ENCODE data around the gene DLG3. TPM values are rescaled to one million over a fixed set of nuclear protein-coding genes. Genes with fewer than 3 reads are reported as not detected.
"Not testable (repeated sequence)": the region's sequence is repeated elsewhere in the genome, so short reads cannot be mapped to it uniquely, and the experiment has no call there.

The DLG3 gene
- 10 to 100 TPM; 12.4 to 14.2 TPM for total RNA-seq
- polyA plus RNA-seq = 10 to 100 TPM in 1 of 2 donors, 1 to 10 TPM in 1; 5.3 to 11.6 TPM

DNA sequence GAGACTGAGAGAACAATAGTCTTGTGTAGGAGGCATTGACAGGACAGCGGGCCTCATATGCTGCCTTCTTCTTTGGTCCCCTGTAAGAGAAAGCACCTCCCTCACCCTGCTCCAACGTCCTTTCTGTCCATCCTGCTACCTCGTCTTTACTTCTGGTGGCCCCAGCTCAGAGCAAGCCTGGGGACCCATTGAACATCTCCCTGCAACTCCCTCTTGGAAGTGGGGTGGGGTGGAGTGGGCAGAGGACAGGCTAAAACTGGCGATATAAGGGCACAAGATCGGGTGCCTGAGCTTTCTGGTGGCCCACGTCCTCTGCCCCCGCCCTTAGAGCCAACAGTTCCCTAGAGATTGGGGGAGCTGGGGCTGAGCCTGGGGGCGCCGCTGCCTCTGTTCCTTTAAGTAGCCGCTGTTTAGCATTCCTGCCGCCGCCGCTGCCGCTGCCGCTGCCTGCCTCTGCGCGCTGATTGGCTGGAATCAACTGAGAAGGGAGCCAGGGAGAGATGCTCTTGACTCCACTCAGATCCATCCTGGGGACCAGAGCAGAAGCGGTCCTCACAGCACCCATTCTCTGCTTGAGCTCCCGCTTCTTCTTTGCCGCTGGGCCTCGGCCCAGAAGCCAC is at the start of gene DLG3:
Gene DLG3, plus strand, starts transcription at position 510 of the 620 bp plus-strand sequence. CDS start 367 bp downstream, outside the sequence.
- CTCF ChIA-PET (ENCODE audit: partially characterized antibody) = interaction anchor here (1.0 to 3.1 kb wide), 4 partner anchors 8 to 11 kb away, joined by 5 to 11 read pairs (median 5); no protein-coding TSS in a partner anchor
- H3K27me3 ChIP-seq (ENCODE audit: insufficient read depth, low read length) = peaks cover 4% of the 10 kb centered on the region
- POLR2A ChIA-PET (ENCODE audit: partially characterized antibody) = interaction anchor here (1.4 to 2.6 kb wide), 2 partner anchors 10 to 12 kb away, joined by 4 to 19 read pairs; no protein-coding TSS in a partner anchor
- H3K4me3 ChIP-seq (ENCODE audit: low read length in 2 of 2) = no peak within 1 kb of the TSS
- no peaks in the 10 kb centered on the region for H3K9me3 ChIP-seq (ENCODE audit: control insufficient read depth in 1 of 2, low read length in 2 of 2)
- H3K4me1 ChIP-seq (ENCODE audit: insufficient read depth, low read length) = no peaks in the 10 kb centered on the region
- peaks cover 0 to 1% (median under 1%) of the 10 kb centered on the region in 4 donors for H3K4me1 Mint-ChIP-seq
- H3K27ac ChIP-seq (ENCODE audit: low read depth, low read length) = no peak within 1 kb of the TSS
- H3K36me3 ChIP-seq (ENCODE audit: insufficient read depth, low read length) = no peaks in the 10 kb centered on the region
- no peaks in the 10 kb centered on the region for H3K9me3 Mint-ChIP-seq
- no peaks in the 10 kb centered on the region for H3K36me3 Mint-ChIP-seq
- peaks cover 15 to 21% of the 10 kb centered on the region in 2 donors for H3K27me3 Mint-ChIP-seq
- no peak for DNase-seq
- H3K27ac Mint-ChIP-seq = peak within 1 kb of the TSS in 1 of 7 donors; percentile 63
- intact Hi-C loops (cut with micrococcal nuclease) = no loop called here
- H3K4me3 Mint-ChIP-seq = peak within 1 kb of the TSS; percentile 64 to 84 (median 76)

DNA sequence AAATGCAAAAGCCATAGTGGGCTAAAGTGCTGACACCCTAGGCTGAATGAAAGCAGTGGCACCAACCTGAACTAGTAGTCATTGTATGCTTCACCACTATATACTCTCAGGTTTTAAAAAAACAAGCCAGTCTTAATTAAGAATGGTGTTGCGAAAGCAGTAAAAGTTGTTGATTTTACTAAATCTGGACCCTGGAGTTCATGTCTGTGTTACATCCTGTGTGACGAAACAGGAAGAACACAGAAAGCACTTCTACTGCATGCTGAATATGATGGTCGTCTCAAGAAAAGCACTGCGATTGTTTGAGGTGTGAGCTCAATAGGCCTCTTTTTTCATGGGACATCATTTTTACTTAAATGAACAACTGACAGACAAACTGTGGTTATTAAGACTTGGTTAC is 45.7 kb upstream of the DLG3 start:
- H3K4me3 ChIP-seq (ENCODE audit: low read length in 2 of 2) = no peak overlapping the region
- H3K36me3 ChIP-seq (ENCODE audit: insufficient read depth, low read length) = no peaks in the 10 kb centered on the region
- peaks cover 0 to 10% (median 5%) of the 10 kb centered on the region in 4 donors for H3K4me1 Mint-ChIP-seq
- peak overlapping the region in 6 of 8 donors; percentile 26 to 65 (median 53) for H3K4me3 Mint-ChIP-seq
- H3K9me3 ChIP-seq (ENCODE audit: control insufficient read depth in 1 of 2, low read length in 2 of 2) = no peaks in the 10 kb centered on the region
- H3K4me1 ChIP-seq (ENCODE audit: insufficient read depth, low read length) = peaks cover 7% of the 10 kb centered on the region
- peak; percentile 45 to 59 (median 50) for DNase-seq
- POLR2A ChIA-PET (ENCODE audit: partially characterized antibody) = interaction anchor here (1.1 to 1.5 kb wide), 4 partner anchors 13 to 1570 kb away, joined by 3 to 7 read pairs (median 4); partner anchors contain the start of gene EFNB1
- H3K27me3 ChIP-seq (ENCODE audit: insufficient read depth, low read length) = no peaks in the 10 kb centered on the region
- CTCF ChIA-PET (ENCODE audit: partially characterized antibody) = interaction anchor here (1.0 kb wide), 1 partner anchor 34 kb away, joined by 4 read pairs; no protein-coding TSS in a partner anchor
- H3K36me3 Mint-ChIP-seq = no peaks in the 10 kb centered on the region
- no peak overlapping the region for H3K27ac ChIP-seq (ENCODE audit: low read depth, low read length)
- intact Hi-C loops (cut with micrococcal nuclease) = loop anchor here (2.0 kb wide), 1 partner anchor 36 kb away; no protein-coding TSS in a partner anchor
- peak overlapping the region; percentile 81 to 97 (median 95) for H3K27ac Mint-ChIP-seq
- H3K27me3 Mint-ChIP-seq = no peaks in the 10 kb centered on the region
- H3K9me3 Mint-ChIP-seq = no peaks in the 10 kb centered on the region

DNA sequence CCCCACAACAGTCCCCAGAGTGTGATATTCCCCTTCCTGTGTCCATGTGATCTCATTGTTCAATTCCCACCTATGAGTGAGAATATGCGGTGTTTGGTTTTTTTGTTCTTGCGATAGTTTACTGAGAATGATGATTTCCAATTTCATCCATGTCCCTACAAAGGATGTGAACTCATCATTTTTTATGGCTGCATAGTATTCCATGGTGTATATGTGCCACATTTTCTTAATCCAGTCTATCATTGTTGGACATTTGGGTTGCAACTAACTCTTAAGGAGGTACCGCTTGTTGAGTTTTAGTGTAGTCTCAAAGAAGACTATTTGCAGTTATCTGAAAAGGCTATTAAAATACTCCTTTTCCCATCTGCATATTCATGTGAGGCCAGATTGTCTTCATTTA is 44.5 kb upstream of the DLG3 start:
- H3K27ac Mint-ChIP-seq, DNase-seq, H3K36me3 Mint-ChIP-seq: not testable (repeated sequence)

DNA sequence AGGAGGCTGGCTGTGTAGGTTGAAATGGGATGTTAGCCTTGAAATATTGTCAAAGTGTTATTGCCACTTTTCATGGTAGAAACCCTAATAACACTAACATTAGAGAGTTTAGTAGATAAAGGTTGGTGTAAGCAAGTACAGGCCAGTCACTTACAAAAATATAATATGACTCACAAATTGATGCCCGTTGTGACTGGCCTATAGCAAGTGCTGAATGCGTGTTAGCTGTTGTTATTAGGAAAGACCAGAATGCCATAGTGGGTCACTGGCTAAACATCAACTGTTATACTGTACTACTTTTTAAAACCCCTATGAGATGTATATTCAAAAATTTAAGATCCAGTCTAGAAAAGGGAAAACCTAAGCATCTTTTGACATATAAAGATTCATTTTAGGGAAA is 41.9 kb upstream of the DLG3 start:
- Histone ChIP-seq H3K27me3 (ENCODE audit: insufficient read depth, low read length) (no peaks in the 10 kb centered on the region), H3K4me1 (ENCODE audit: insufficient read depth, low read length) (peaks cover 7% of the 10 kb centered on the region), H3K27ac (ENCODE audit: low read depth, low read length) (no peak overlapping the region), H3K9me3 (ENCODE audit: control insufficient read depth in 1 of 2, low read length in 2 of 2) (no peaks in the 10 kb centered on the region), H3K36me3 (ENCODE audit: insufficient read depth, low read length) (no peaks in the 10 kb centered on the region), H3K4me3 (ENCODE audit: low read length in 2 of 2) (no peak overlapping the region)
- Mint-ChIP-seq H3K27me3 (no peaks in the 10 kb centered on the region), H3K4me3 (no peak overlapping the region), H3K36me3 (no peaks in the 10 kb centered on the region), H3K4me1 (peaks cover 0 to 10% (median 5%) of the 10 kb centered on the region in 4 donors), H3K9me3 (no peaks in the 10 kb centered on the region), H3K27ac (no peak overlapping the region)
- ChIA-PET POLR2A (ENCODE audit: partially characterized antibody) (no interaction called here), CTCF (ENCODE audit: partially characterized antibody) (interaction anchor here (1.6 kb wide), 1 partner anchor 30 kb away, joined by 3 read pairs; no protein-coding TSS in a partner anchor)
- no peak for DNase-seq
- intact Hi-C loops (cut with micrococcal nuclease) = no loop called here

More for the DNA sequence above, 44.5 kb upstream of the DLG3 start:
- intact Hi-C loops (cut with micrococcal nuclease); H3K27me3 Mint-ChIP-seq; CTCF ChIA-PET (ENCODE audit: partially characterized antibody); H3K27ac ChIP-seq (ENCODE audit: low read depth, low read length); H3K27me3 ChIP-seq (ENCODE audit: insufficient read depth, low read length); H3K36me3 ChIP-seq (ENCODE audit: insufficient read depth, low read length); H3K9me3 ChIP-seq (ENCODE audit: control insufficient read depth in 1 of 2, low read length in 2 of 2); H3K4me3 Mint-ChIP-seq; H3K4me3 ChIP-seq (ENCODE audit: low read length in 2 of 2); H3K9me3 Mint-ChIP-seq; POLR2A ChIA-PET (ENCODE audit: partially characterized antibody); H3K4me1 ChIP-seq (ENCODE audit: insufficient read depth, low read length); H3K4me1 Mint-ChIP-seq: not testable (repeated sequence)

DNA sequence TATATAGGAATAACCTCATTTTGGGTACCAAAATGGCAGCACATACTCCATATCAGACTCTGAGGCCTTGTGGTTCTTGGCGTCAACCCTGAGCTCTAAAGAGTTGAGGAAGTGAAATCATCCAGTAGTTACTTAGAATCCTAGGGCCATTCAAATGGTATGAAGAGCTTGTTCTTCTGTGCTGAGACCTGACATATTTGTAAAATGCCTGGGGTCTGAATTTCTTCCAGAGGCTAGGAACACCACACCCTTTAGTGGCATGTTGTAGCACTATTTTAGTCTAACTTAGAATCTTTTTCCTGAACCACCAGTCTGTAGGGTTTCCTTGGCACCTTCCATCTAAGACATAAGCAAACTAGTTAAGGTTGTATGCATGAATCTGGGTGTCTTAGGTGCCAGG is 39.6 kb upstream of the DLG3 start:
- POLR2A ChIA-PET (ENCODE audit: partially characterized antibody) = no interaction called here
- no peaks in the 10 kb centered on the region for H3K36me3 Mint-ChIP-seq
- no peak for DNase-seq
- no peak overlapping the region for H3K27ac Mint-ChIP-seq
- H3K27ac ChIP-seq (ENCODE audit: low read depth, low read length) = no peak overlapping the region
- H3K36me3 ChIP-seq (ENCODE audit: insufficient read depth, low read length) = no peaks in the 10 kb centered on the region
- intact Hi-C loops (cut with micrococcal nuclease) = no loop called here
- H3K27me3 ChIP-seq (ENCODE audit: insufficient read depth, low read length) = no peaks in the 10 kb centered on the region
- H3K4me1 ChIP-seq (ENCODE audit: insufficient read depth, low read length) = no peaks in the 10 kb centered on the region
- H3K9me3 ChIP-seq (ENCODE audit: control insufficient read depth in 1 of 2, low read length in 2 of 2) = no peaks in the 10 kb centered on the region
- H3K27me3 Mint-ChIP-seq = no peaks in the 10 kb centered on the region
- H3K9me3 Mint-ChIP-seq = no peaks in the 10 kb centered on the region
- H3K4me3 Mint-ChIP-seq = no peak overlapping the region
- CTCF ChIA-PET (ENCODE audit: partially characterized antibody) = interaction anchor here (0.6 to 1.1 kb wide), 2 partner anchors 31 to 487 kb away, joined by 3 read pairs; no protein-coding TSS in a partner anchor
- no peaks in the 10 kb centered on the region for H3K4me1 Mint-ChIP-seq
- no peak overlapping the region for H3K4me3 ChIP-seq (ENCODE audit: low read length in 2 of 2)

DNA sequence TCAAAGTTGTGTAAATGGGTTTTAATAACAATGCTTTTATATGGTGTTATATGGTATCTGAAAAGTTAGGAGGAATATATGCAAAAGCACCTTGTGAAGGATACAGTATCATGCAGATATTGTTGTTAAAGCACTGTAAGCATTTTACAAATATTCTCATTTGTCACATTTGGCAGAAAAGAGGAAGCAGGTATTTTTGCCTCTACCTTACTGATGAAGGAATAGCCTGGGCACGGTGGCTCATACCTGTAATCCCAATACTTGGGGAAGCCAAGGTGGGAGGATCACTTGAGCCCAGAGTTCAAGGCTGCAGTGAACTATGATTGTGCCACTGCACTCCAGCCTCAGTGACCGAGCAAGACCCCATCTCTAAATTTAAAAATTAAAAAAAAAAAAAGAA is 33.7 kb upstream of the DLG3 start:
- POLR2A ChIA-PET (ENCODE audit: partially characterized antibody) = no interaction called here
- H3K36me3 ChIP-seq (ENCODE audit: insufficient read depth, low read length) = no peaks in the 10 kb centered on the region
- intact Hi-C loops (cut with micrococcal nuclease) = no loop called here
- Mint-ChIP-seq H3K27me3 (no peaks in the 10 kb centered on the region), H3K27ac (no peak overlapping the region), H3K36me3 (no peaks in the 10 kb centered on the region), H3K9me3 (no peaks in the 10 kb centered on the region), H3K4me3 (no peak overlapping the region), H3K4me1 (no peaks in the 10 kb centered on the region)
- no peak overlapping the region for H3K4me3 ChIP-seq (ENCODE audit: low read length in 2 of 2)
- no peaks in the 10 kb centered on the region for H3K27me3 ChIP-seq (ENCODE audit: insufficient read depth, low read length)
- H3K9me3 ChIP-seq (ENCODE audit: control insufficient read depth in 1 of 2, low read length in 2 of 2) = no peaks in the 10 kb centered on the region
- H3K4me1 ChIP-seq (ENCODE audit: insufficient read depth, low read length) = no peaks in the 10 kb centered on the region
- CTCF ChIA-PET (ENCODE audit: partially characterized antibody) = no interaction called here
- no peak overlapping the region for H3K27ac ChIP-seq (ENCODE audit: low read depth, low read length)
- DNase-seq = no peak

DNA sequence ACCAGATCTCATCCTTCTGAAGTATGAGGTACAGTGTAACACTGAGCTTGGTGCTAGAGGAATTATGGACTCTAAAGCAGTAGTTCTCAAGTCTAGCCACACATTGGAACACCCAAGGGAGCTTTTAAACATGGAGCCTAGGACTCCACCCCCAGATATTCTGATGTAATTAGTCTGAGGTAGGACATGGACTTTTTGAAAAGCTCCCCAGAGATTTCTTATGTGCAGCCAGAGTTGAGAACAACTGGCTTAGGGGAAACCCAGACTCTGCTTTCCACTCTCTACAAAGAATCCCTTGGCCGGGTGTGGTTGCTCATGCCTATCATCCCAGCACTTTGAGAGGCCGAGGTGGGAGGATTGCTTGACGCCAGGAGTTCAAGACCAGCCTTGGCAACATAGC is 33.2 kb upstream of the DLG3 start:
- H3K27me3 Mint-ChIP-seq = no peaks in the 10 kb centered on the region
- no peaks in the 10 kb centered on the region for H3K4me1 Mint-ChIP-seq
- H3K4me3 Mint-ChIP-seq = no peak overlapping the region
- no peaks in the 10 kb centered on the region for H3K9me3 Mint-ChIP-seq
- no peaks in the 10 kb centered on the region for H3K36me3 ChIP-seq (ENCODE audit: insufficient read depth, low read length)
- CTCF ChIA-PET (ENCODE audit: partially characterized antibody) = no interaction called here
- no peak overlapping the region for H3K4me3 ChIP-seq (ENCODE audit: low read length in 2 of 2)
- no peak overlapping the region for H3K27ac Mint-ChIP-seq
- H3K4me1 ChIP-seq (ENCODE audit: insufficient read depth, low read length) = no peaks in the 10 kb centered on the region
- POLR2A ChIA-PET (ENCODE audit: partially characterized antibody) = no interaction called here
- H3K27me3 ChIP-seq (ENCODE audit: insufficient read depth, low read length) = no peaks in the 10 kb centered on the region
- DNase-seq = no peak
- H3K36me3 Mint-ChIP-seq = no peaks in the 10 kb centered on the region
- no peak overlapping the region for H3K27ac ChIP-seq (ENCODE audit: low read depth, low read length)
- no peaks in the 10 kb centered on the region for H3K9me3 ChIP-seq (ENCODE audit: control insufficient read depth in 1 of 2, low read length in 2 of 2)
- intact Hi-C loops (cut with micrococcal nuclease) = no loop called here
